K562 (cell line): ENCODE measurements around the gene DST. TPM values are rescaled to one million over a fixed set of nuclear protein-coding genes. Genes with fewer than 3 reads are reported as not detected.

Experiments
- AFF1 ChIP-seq, 2 experiments: fragments of 450-650 bp; IDR thresholded peaks; 2 replicates each; pipeline ENCODE4 v1.6.1; 2018; ENCODE audit warnings: mild to moderate bottlenecking in 2 of 2, low read depth in 1 of 2; ENCODE audit not compliant: partially characterized antibody in 2 of 2
- CBX2 ChIP-seq: fragments of 200-600 bp; sonication (generic); IDR thresholded peaks from one replicate; pipeline ENCODE4 v1.6.1; 2012; ENCODE audit warnings: mild to moderate bottlenecking, low read length, inconsistent platforms; ENCODE audit not compliant: insufficient read depth, poor library complexity, severe bottlenecking
- EP300 ChIP-seq: IDR thresholded peaks from 2 replicates; pipeline ENCODE4 v1.6.1; 2012; ENCODE audit warnings: low read length, improper control_type of control experiment
- IRF9 ChIP-seq: fragments of 450-650 bp; IDR thresholded peaks from 2 replicates; pipeline ENCODE4 v1.6.1; 2016; ENCODE audit warnings: missing biosample characterization, missing genetic modification characterization
- ZBTB8A ChIP-seq: fragments of 450-650 bp; IDR thresholded peaks from 2 replicates; pipeline ENCODE4 v1.6.1; 2018; ENCODE audit warnings: mild to moderate bottlenecking, moderate library complexity; ENCODE audit not compliant: partially characterized antibody
- polyA plus RNA-seq, 8 experiments: library from polyadenylated mRNA; depleted of rRNA in 4 of 8; stranded (reverse) in 5 of 8; unstranded in 3 of 8; fragments of >200 nt; fragmentation: Nextera tagmentation in 2 of 8; fragmentation: Illumina TruSeq in 1 of 8; extraction: Ambion mirVana in 2 of 8; extraction: Trizol in 1 of 8; gene quantifications; 2 replicates each; pipeline versions ENCODE4 v1.2.1 to v1.2.3, GENCODE V29; 2011 to 2014; ENCODE audit warnings: inconsistent platforms in 1 of 8, missing spikeins in 1 of 8
- total RNA-seq, 7 experiments: library from RNA; depleted of rRNA in 6 of 7; stranded (reverse); fragments of >200 nt in 6 of 7; fragmentation: Illumina TruSeq in 2 of 7; extraction: Trizol in 2 of 7; gene quantifications; 2 replicates each; pipeline versions ENCODE4 v1.2.1 to v1.2.3, GENCODE V29; 2011 to 2021; ENCODE audit warnings: low replicate concordance in 1 of 7

The DST gene
- total and polyA plus RNA-seq, 9 of the 15 experiments (the other 6 are each of a cell fraction or from before 2014, with no cell fraction given): 5.2 to 21.9 (median 13.3) TPM

GRCh38 chr6:56539527-56540105 lies 103.1 kb downstream of the DST start (continued):
- TF ChIP-seq AFF1 (IDR thresholded peaks at IDR 0.05; ENCODE audit: low read depth in 1 of 2, partially characterized antibody in 2 of 2) (no peak), ZBTB8A (no peak), CBX2 (no peak), EP300 (no peak), IRF9 (tag) (no peak)
